ENCODE measurements around the gene SLC45A2.
"Not testable (repeated sequence)": the region's sequence is repeated elsewhere in the genome, so short reads cannot be mapped to it uniquely, and the experiment has no call there.

SLC45A2 gene

GRCh38 chr5:33966805-33967204, 17.7 kb downstream of the SLC45A2 start:
- no peak for DNase-seq

- DNase-seq, result peak; percentile 9
Measured at GRCh38 chr5:33964132-33964700, 20.3 kb downstream of the SLC45A2 start.

- DNase-seq, result no peak
Measured at GRCh38 chr5:33958176-33958575, 26.3 kb downstream of the SLC45A2 start.

DNA sequence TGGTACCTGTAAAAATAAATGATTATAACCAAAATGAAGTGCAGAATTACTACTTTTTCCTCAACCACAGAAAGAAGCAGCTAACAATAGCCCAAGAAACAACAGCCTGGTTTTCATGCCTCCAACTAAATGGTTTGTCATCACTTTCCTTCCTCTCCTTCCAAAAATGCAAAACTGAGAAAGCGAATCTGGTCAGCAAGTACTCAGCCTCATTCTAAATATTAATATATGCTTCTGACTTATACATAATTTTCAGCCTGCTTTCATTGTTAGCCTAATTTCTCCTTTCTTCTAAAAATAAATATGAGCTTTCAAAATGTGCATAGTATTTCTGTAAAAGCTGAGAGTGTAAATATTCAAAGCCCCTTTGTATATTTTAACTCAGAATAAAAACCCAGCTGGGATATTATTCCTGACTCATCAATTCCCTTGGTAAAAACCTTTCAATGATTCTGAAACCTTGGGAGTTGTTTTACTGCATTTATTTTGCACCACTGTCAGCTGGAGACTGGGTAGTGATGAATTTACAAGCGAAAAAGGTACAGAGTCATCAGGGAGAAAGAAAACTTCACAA, 26.8 kb downstream of the SLC45A2 start:
- DNase-seq, result no peak

- DNase-seq, result not testable (repeated sequence)
Measured at GRCh38 chr5:33952175-33952574, 32.3 kb downstream of the SLC45A2 start.

DNA sequence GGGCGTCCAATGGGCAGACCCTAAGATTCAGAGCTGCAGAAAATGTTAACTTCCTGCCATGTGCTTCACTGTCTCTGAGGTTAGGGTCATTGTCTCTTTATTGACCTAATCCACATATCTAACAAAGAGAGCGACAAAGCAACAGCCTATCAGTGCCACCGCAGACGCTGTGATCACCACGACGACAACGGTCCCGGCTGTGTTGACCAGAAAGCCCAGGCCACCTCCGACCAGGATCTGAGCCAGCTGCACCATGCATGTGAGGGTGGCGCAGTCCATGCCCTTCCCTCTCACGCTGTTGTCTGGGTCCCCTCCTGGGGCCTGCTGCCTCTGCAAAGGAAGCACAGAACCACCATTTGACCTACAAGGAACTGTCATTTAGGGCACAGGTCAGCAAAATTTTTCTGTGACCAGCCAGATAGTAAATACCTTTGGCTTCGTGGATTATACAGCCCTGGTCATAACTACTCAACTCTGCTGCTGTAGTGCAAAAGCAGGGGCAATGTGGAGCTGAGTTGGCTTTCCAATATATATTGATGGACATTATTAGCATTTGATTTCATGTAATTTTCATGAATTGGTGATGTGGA, 39.9 kb downstream of the SLC45A2 start:
- DNase-seq, result no peak

GRCh38 chr5:33941090-33941489, 43.4 kb downstream of the SLC45A2 start:
- DNase-seq, result peak; percentile 5

GRCh38 chr5:33939556-33940262, 44.8 kb downstream of the SLC45A2 start:
- DNase-seq, result peak; percentile 43

GRCh38 chr5:33938881-33939280, 45.6 kb downstream of the SLC45A2 start:
- no peak for DNase-seq

- DNase-seq, result no peak
Measured at GRCh38 chr5:33938507-33938796, 46.0 kb downstream of the SLC45A2 start.

DNA sequence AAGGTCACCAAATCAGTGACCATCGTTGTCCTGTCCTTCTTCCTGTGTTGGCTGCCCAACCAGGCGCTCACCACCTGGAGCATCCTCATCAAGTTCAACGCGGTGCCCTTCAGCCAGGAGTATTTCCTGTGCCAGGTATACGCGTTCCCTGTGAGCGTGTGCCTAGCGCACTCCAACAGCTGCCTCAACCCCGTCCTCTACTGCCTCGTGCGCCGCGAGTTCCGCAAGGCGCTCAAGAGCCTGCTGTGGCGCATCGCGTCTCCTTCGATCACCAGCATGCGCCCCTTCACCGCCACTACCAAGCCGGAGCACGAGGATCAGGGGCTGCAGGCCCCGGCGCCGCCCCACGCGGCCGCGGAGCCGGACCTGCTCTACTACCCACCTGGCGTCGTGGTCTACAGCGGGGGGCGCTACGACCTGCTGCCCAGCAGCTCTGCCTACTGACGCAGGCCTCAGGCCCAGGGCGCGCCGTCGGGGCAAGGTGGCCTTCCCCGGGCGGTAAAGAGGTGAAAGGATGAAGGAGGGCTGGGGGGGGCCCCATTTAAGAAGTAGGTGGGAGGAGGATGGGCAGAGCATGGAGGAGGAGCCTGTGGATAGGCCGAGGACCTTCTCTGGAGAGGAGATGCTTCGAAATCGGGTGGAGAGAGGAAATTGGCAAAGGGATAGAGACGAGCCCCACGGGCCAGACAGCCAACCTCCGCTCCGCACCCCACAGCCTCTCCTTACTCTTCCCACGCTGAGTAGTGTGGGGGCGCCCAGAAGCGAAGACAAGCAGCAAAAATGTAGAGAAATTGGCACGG, 46.6 kb downstream of the SLC45A2 start:
- DNase-seq, result no peak

DNA sequence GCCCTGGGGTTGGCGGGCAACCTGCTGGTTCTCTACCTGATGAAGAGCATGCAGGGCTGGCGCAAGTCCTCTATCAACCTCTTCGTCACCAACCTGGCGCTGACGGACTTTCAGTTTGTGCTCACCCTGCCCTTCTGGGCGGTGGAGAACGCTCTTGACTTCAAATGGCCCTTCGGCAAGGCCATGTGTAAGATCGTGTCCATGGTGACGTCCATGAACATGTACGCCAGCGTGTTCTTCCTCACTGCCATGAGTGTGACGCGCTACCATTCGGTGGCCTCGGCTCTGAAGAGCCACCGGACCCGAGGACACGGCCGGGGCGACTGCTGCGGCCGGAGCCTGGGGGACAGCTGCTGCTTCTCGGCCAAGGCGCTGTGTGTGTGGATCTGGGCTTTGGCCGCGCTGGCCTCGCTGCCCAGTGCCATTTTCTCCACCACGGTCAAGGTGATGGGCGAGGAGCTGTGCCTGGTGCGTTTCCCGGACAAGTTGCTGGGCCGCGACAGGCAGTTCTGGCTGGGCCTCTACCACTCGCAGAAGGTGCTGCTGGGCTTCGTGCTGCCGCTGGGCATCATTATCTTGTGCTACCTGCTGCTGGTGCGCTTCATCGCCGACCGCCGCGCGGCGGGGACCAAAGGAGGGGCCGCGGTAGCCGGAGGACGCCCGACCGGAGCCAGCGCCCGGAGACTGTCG, 47.3 kb downstream of the SLC45A2 start:
- no peak for DNase-seq

DNA sequence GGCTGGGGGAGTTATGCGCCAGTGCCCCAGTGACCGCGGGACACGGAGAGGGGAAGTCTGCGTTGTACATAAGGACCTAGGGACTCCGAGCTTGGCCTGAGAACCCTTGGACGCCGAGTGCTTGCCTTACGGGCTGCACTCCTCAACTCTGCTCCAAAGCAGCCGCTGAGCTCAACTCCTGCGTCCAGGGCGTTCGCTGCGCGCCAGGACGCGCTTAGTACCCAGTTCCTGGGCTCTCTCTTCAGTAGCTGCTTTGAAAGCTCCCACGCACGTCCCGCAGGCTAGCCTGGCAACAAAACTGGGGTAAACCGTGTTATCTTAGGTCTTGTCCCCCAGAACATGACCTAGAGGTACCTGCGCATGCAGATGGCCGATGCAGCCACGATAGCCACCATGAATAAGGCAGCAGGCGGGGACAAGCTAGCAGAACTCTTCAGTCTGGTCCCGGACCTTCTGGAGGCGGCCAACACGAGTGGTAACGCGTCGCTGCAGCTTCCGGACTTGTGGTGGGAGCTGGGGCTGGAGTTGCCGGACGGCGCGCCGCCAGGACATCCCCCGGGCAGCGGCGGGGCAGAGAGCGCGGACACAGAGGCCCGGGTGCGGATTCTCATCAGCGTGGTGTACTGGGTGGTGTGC, 48.0 kb downstream of the SLC45A2 start, which contains the start of gene RXFP3:
RXFP3 (plus strand) TSS at position 6 of the 636 bp plus-strand sequence; CDS start at position 361, 355 bp downstream.
- DNase-seq, result peak; percentile 15

DNA sequence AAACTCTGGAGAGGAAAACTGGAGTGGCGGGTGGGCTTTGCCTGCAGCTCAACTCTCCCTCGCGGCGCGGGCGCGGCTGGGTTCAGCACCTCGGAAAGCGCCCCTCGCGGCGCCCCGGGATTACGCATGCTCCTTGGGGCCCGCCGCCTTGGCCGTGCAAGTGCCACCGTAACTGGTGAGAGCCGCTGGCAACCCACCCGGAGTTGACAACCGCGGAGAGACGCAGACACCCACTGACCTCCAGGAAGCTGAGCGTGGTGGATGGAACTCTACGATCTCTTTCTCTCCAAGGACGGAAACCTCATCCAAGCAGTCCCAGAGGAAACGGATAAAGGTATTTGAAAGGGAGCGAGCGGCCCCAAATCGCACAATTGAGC, 48.5 kb downstream of the SLC45A2 start:
- DNase-seq, result peak; percentile 57

DNA sequence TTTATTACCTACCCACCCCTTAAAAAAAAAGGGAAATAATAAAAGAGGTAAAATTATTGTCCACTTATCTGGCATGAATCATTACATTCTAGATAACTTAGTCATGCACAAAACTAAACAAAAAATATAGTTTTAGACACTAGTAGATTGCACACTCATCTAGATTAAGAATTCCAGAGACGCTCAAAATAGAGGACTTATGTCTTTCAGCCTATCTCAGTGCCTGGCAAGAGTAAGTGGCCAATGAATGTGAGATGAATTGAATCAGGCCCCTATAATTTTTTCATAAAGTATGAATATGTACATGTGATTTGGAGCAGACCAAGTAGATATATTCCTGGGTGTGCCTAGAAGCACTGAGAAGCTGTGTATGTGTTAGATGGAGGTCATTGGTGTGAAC, 50.3 kb downstream of the SLC45A2 start:
- DNase-seq, result peak; percentile 42

GRCh38 chr5:33933723-33934169, 50.7 kb downstream of the SLC45A2 start:
- no peak for DNase-seq

- DNase-seq, result no peak
Measured at GRCh38 chr5:33931136-33931535, 53.4 kb downstream of the SLC45A2 start.

- DNase-seq, result no peak
Measured at GRCh38 chr5:33929925-33930690, 54.4 kb downstream of the SLC45A2 start.

- DNase-seq, result no peak
Measured at GRCh38 chr5:33928283-33928682, 56.2 kb downstream of the SLC45A2 start.

DNA sequence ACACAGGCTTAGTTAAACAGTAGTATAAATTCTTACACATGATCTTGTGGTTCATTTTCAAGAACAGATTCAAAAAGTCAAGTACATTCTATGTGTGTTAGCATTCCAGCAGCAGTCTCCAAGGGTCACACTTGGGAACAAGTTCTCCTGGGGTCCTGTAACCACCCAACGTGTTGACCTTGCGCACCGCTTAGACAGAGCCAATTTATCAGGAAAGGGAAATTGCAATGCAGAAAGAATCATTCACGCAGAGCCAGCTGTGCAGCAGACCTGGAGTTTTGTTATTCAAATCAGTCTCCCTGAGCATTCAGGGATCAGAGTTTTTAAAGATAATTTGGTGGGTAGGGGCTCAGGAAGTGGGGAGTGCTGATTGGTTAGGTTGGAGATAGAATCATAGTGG, 56.8 kb downstream of the SLC45A2 start:
- no peak for DNase-seq

DNA sequence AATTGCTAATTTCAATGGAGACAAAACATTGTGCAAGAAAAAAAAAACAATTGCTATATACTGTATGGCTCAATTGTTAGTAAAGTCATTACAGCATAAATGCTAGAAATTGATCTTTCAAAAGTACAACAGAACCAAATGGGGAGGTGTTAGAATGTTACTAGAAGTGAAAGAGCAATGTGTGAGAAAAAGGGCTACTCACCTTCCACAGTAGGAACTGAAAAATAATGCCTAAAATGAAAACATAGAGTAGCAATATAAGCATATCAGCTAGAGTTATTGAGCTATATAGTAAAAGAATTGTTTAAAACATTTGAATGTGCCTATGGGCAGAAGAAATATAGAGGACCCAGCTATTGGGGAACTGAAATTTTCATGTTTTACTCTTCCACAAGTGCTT, 59.2 kb downstream of the SLC45A2 start:
- DNase-seq, result no peak

Data from fibroblast of skin of abdomen (primary cell).